Endometrial microvascular endothelial cells (primary cell): ENCODE data around the gene HAND1. TPM values are rescaled to one million over a fixed set of nuclear protein-coding genes. Genes with fewer than 3 reads are reported as not detected.
"Not testable (repeated sequence)": the region's sequence is repeated elsewhere in the genome, so short reads cannot be mapped to it uniquely, and the experiment has no call there.

ENCODE experiments used
- in situ Hi-C: cut with HindIII; loops from 2 replicates; pipeline ENCODE4 v1.10.0; 2017; ENCODE audit warnings: low sequenced_read_pairs, low pct_unique_long_range_greater_than_20kb; ENCODE audit errors: inconsistent ontology term
- total RNA-seq: library from RNA; depleted of rRNA; stranded (reverse); fragments of >200 nt; gene quantifications from one replicate; pipeline ENCODE4 v1.2.3, GENCODE V29; 2015; ENCODE audit errors: inconsistent ontology term

The HAND1 gene
- not detected for total RNA-seq

DNA sequence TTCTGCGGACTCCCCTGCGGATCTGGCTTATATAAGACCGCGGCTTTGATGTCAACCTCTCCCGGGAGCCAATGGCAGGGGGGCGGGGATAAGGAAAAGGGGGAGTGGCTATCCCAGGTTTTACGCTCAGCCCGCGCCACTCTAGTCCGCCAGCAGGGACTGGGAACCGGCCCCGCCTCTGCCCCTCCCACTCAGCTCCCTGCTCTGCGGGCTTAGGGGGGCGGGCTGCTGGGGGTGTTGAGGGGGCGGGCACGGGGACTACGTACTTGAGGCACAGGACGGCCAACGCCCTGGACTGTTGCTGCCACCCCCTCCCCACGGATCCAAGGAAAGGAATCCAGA is at the start of gene HAND1:
Gene HAND1 (minus strand): TSS at position 4 of the 342 bp plus-strand sequence. CDS start 219 bp downstream, outside the sequence.
- in situ Hi-C loops, result no loop called here

DNA sequence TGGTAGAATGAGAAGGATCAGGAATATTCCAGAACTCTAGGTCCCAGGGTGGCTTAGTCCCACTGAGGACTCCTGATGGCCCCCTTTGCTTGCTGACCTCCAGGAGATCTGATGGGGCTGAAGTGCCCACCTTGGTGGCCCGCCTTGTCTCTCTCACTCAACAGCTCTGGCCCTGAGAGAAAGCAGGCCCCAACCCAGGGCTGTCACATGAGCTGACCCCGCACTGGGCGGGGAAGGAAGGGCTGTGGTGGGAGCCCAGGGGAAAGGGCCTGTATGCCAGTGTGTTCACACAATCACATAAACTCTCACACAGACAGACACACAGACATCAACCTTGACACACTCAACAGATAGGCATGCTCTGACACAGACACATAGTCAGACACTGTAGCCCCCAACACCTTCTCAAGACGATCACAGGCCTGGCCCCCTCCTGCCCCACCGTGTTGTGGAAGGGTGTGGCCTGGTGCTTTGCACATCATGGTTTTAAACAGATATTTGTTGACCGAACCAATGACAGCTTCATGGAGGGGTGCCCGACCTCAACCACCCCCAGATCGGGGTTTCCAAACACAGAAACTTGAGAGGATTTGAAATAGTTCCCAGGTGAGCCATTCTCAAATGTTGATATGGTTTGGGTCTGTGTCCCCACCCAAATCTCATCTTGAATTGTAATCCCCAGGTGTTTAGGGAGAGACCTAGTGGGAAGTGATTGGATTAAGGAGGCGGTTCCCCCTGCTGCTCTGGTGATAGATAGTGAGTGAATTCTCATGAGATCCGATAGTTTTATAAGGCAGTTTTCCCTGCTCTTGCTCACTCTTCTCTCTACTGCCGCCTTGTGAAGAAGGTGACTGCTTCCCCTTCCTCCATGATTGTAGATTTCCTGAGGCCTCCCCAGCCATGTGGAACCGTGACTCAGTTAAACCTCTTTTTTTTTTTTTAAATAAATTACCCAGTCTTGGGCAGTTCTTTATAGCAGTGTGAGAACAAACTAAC is 48.5 kb upstream of the HAND1 start:
- in situ Hi-C loops, result no loop called here

DNA sequence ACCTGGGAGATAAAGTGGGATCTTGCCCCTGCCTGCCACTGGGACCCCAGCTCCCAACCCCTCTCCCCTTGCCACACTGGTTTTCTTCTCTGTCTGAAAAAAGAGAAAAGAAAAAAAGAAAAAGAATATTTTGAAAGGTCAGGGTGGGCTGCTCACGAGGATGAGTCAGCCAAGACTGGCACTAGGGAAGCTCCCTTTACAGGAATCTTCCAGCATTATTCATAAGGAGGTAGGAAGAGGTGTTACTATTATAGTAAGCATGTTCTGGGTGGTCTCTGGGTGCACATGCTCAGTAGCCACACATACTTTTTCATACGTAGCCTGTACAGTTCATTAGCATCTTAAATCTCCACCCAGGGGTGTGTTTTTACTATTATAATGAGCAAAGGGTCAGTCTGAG is 46.8 kb upstream of the HAND1 start:
- in situ Hi-C loops, result no loop called here

DNA sequence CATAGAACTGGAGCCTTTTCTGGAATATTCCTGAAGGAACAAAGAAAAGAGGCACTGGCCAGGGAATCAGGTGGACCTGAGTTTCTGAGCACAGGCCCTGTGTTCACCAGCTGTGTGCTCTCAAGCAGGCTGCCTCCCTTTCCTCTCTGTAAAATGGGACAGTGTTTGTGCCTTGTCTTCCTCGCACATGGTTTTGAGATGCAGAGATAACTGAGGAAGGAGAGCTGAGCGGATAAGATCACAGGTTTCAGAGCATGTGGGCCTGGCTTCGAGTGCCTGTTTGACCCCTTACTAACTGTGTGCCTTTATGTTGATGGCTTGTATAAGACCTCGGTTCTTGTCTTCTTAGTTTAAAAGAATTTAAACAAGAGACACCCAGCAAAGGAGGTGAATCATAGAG is 46.2 kb upstream of the HAND1 start:
- in situ Hi-C loops, result no loop called here

DNA sequence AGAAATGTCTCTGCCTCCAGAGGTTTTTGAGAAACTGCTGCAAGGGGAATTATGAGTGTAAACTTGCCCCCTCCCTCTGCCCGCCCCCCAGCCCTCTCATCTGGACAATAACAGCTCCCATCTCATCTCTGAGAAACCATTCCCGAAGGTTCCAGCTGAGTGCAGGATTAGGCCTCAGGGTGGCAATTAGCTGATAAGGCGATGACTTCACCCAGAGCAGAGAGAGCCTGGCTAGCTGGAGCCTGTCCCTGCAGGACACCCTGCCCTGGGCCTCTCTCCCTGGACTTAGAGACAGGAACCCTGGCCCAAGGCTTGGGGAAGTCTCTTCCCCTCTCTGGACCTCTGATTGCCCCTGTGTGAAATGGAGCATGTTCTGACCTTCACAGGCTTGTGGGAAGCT is 45.7 kb upstream of the HAND1 start:
- in situ Hi-C loops, result no loop called here

DNA sequence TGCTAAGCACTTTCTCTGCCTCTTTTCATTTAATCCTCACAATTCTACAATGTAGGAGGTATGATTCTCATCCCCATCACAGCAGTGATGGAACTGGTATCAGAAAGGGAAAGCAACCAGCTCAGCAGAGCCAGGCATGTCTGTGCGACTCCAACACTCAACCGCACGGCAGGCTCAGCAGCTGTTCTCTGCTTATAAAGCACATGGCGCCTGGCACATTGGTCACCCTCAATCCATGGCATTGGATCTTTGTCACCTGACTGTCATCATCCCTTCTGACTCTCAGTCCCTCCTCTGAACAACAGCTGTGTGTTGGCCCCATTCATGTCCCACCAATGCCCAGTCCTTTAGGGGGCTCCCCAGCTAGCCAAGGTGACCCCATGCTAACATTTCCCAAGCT is 45.1 kb upstream of the HAND1 start:
- in situ Hi-C loops, result no loop called here

DNA sequence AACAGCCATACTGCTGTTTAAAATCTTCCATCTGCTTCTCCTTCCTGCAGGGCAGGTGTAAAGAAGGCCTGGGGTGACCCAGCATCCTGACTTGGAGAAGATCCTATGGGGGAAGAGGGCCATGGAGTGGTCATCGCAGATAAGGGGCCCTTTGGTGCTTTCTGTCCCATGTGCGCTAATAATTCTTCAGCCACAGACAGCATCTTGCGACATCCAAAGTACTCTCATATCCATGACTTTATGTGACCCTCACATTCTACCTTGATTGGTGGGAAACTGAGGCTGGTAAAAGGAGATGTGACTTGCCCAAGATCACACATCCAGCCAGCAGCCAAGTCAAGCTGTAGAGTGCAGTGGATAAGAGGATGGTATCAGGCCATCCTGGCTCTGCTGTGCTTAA is 44.3 kb upstream of the HAND1 start:
- in situ Hi-C loops, result no loop called here

DNA sequence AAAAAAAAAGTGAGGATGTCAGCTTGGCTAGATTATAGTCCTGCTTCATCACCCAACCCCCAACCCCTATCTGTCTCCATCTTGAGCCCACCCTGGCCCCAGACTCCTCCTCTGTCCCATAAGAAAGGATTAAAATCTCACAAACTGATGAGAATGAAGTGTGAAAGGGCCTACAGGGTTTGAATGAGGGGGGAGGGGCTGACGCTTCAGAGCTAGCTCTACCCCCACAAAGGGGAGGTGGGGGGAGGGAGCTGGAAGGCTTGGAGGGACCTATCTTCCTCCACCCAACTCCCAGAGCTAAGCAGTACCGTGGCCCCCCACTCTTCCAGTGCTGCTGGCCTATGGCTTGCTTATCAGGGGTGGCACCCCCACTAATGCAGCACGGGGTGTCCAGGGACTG is 43.7 kb upstream of the HAND1 start:
- in situ Hi-C loops, result no loop called here

DNA sequence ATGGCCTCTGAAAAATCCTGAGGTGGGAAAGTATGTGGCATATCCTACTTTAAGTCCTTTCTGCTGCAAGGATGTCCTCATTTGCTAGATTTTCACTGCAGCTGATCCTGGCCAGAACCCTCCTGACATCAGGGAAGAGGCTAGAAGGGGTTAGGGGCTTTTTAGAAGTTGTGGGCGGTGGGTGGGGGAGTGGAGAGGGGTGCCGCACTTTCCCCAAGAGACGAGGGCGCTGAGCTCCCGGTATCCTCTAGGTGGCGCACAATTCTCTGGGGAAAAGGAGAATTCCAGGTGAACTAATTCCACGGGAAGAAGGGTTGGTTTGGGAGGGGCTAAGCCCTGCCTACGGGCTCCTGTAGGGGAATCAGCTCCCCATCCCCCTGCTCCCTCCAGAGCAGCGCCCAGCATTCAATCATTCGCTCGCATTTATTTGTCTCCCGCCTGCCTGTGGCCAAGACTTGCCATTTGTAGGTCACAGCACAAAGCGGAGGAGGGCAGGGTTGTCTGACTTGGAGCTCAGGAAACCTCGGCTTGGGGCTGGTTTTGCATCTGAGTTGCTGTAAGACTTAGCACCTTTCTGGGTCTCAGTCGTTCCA is 42.9 kb upstream of the HAND1 start:
- in situ Hi-C loops, result no loop called here

DNA sequence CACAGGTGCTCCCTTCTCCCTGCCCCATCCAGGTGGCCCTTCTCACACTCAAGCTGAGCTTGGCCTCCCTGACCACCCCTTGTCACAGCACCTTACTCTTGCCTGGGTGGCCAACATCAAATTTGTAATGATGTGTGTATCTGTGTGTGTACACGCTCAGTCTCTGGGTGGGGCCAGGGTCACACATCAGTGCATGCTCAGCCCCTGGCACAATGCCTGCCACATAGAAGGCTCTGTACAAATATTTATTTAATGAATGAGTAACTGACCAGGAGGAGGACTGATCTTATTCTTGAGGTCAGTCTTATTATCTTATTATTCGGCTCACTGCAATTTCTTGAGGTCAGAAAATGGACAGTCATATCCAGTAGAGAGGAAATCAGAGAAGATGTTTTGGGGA is 41.3 kb upstream of the HAND1 start:
- in situ Hi-C loops, result no loop called here

DNA sequence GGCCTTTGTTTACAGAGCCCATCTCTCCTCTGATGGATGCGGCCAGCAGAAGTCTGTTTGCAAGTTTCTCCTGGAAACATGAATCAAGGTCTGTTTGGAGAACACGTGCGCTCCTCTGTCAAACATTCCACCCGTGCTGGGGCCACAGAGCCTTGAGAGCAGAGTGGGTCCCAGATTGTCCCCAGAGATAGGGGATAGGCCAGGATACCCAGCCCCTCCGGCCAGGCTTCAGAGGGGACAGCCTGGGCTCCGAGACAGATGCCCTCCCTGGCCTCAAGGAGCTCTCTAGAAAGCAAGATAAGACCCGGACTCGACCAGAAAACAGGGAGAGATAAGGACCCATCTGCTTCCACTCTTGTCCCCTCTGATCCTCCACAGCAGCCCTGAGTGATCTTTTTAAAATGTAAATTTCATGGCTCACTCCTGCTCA is 40.4 kb upstream of the HAND1 start:
- in situ Hi-C loops, result no loop called here

DNA sequence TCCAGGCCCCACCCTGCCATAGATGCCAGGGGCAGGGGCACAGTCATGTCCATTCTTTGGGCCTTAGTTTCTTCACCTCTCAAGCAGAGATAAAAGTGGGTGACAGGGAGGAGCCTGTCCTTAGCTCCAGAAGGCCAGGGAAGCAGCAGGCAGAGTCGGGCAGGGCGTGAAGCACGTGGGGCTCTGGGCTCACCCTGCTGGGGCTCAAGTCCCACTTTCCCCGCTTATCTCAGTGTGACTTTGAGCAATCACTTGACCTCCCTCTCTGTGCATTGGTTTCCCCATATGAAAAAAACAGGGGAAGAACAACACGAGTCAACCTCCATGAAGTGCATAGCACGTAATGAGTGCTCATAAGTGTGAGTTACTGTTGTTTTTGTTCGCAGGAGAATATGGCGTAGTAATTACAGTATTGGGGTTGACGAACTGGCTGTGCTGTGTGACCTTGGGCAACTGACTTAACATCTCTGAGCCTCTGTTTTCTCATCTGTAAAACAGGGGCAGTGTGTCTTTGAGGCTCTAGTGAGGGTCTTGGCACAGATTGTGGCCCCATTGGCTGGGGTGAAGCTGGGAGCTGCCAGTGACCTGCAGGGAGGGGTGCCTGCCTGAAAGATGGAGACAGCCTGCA is 39.9 kb upstream of the HAND1 start:
- in situ Hi-C loops, result no loop called here

DNA sequence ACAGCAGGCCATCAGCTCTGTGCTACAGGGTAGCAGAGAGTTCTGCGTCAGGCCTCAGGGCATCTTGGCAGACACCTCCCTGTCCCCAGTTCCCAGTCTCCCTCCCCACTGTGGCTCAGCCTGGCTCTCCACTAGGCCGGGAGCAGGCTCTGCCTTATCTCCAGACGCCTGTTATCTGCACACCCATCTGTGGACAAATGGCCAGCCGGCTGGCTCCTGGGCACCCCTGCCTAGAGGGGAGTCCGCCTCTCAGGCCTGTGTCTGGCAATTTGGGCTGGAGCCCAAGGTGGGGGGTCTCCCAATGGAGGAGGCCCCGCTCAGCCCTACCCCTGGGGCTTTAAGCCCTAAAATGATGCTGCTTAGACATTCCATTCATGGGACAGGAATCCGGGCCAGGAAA is 39.2 kb upstream of the HAND1 start:
- in situ Hi-C loops, result no loop called here

DNA sequence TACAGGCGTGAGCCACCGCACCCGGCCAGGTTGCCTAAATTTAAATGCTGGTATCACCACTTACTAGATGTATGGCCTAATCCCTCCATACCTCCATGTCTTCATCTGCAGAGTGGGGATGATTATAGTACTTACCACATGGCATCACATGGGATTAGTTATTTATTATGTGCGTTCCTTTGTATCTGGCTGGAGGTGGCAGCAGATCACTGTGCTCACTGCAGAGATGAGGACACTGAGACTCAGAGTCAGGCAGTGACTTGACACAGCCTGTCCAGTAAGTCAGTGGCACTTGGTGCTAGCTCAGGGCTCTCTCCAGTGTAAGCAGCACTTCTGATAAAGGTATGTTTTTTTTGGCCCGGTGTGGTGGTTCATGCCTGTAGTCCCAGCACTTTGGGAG is 38.4 kb upstream of the HAND1 start:
- in situ Hi-C loops, result no loop called here

DNA sequence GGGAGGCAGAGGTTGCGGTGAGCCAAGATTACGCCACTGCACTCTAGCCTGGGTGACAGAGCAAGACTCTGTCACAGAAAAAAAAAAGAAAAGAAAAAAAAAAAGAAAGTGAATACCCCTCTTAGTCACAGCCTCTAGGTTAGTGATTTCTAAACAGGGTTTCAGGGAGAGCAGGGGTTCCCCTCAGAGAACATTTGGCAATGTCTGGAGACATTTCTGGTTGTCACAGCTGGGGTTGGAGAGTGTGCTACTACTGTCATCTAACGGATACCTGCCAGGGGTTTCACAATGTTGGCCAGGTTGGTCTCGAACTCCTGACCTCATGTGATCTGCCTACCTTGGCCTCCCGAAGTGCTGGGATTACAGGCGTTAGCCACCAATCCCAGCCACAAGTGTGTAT is 37.5 kb upstream of the HAND1 start:
- in situ Hi-C loops, result not testable (repeated sequence)

DNA sequence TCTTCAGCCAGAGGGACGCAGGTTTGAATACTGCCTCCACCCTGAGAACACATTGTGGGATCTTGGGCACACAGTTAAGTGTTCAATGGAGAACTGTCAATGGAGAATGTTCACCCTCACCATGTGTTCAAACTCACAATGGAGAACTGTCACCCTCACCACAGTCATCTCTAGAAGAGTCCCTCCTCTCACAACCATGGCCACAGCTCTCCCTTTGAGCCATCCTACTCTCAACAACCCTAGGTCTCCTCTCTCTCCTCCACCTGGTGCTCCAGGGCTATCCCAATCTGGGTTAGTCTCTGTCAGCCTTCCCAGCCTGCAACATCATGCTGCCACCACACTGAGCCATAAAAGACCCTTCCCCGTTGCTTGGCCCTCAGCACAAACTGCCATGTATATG is 36.3 kb upstream of the HAND1 start:
- in situ Hi-C loops, result no loop called here

DNA sequence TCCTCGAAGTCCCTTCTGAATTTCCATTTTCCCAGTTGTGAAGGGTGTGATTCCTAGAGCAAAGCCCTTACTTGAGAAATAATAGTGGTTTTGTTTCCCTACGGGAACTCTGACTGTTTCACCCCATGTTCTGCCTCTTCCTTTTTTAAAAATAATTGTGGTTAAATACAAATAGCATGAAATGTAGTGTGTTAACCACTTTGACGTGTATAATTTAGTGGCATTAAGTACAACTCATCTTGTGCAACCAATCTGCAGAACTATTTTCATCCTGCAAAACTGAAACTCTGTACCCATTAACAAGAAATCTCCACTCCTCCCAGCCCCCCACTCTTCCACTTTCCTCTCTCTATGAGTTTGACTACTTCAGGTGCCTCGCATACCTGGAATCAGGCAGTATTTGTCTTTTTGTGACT is 35.6 kb upstream of the HAND1 start:
- in situ Hi-C loops, result no loop called here

DNA sequence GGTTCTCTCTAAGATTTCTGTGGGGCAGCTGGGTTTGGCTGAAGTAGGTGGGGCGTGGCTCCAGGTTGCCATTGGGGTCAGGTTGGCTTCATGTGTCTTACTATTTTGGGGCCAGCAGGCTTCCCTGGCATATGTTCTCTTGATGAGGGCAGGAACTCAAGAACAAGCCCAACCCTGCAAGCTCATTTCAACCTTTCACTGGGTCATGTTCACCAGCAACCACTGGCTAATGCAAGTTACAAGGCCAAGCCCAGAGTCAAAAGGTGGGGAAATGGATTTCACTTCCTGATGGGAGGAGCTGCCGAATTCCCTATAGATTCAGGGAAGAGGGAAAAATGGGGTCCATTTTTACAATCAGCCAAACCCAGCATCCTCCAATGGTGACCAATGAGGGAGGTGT is 34.0 kb upstream of the HAND1 start:
- in situ Hi-C loops, result no loop called here

DNA sequence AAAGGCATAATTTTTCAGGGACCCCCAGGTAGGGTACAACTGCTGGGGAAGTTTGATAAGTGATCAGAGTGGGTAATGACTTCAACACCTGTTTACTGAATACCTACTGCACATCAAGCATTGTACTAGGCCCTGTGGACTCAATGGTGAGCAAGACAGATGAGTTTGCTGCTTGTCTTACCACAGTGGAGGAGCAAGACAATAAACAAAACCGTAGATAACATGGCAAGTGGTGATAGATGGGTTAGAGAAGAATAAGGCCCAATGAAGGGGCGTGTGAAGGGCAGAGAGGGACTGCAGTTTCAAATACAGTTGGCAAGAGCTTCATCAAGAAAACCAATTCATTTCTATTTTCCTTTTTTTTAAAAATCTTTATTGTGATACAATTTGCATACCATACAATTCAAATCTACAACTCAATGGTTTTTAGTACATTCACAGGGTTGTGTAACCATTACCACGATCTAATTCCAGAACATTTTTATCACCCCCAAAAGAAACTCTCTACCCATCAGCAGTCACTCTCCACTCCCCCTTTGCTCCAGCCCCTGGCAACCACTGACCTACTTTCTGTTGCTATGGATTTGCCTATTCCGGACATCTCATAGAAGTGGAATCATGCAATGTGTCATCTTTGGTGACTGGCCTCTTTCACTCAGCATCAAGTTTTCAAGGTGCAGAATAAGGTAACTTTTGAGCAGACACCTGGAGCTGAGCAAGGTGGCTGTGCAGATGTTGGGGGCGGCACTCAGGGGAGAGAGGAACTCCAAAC is 31.9 kb upstream of the HAND1 start:
- in situ Hi-C loops, result no loop called here
